ENCODE measurements around the gene CERK.

The CERK gene

GRCh38 chr22:46659059-46659790, 78.8 kb downstream of the CERK start:
- TF ChIP-seq CTCF (IDR thresholded peaks at IDR 0.05) = no peak

GRCh38 chr22:46657996-46658947, 79.8 kb downstream of the CERK start:
- no peak for TF ChIP-seq CTCF (IDR thresholded peaks at IDR 0.05)

GRCh38 chr22:46657655-46657953, 80.4 kb downstream of the CERK start:
- TF ChIP-seq CTCF (IDR thresholded peaks at IDR 0.05) = no peak

- TF ChIP-seq CTCF (IDR thresholded peaks at IDR 0.05) = no peak
Observed at GRCh38 chr22:46656856-46657654, 81.0 kb downstream of the CERK start.

- TF ChIP-seq CTCF (IDR thresholded peaks at IDR 0.05) = no peak
Observed at GRCh38 chr22:46655861-46656608, 82.0 kb downstream of the CERK start.

- no peak for TF ChIP-seq CTCF (IDR thresholded peaks at IDR 0.05)
Observed at GRCh38 chr22:46654927-46655595, 83.0 kb downstream of the CERK start.
